Liver (tissue), 9 donors: ENCODE results near the gene STK40. TPM values are rescaled to one million over a fixed set of nuclear protein-coding genes. Genes with fewer than 3 reads are reported as not detected.

Experiments used
- DNase-seq: peaks from one replicate; pipeline ENCODE4 v3.0.0-alpha.2; 2017; ENCODE audit warnings: low spot score
- H3K27ac ChIP-seq, 2 donors: one replicate each; pipeline ENCODE4 v1.7.0; 2013; ENCODE audit warnings: inconsistent platforms in 2 of 2, low read length in 2 of 2, control low read depth in 1 of 2, low read depth in 1 of 2, mild to moderate bottlenecking in 1 of 2
- H3K27me3 ChIP-seq, 4 donors: one replicate each; pipeline versions ENCODE4 v1.6.1 to v1.7.0; 2013; ENCODE audit warnings: low read length in 3 of 4, inconsistent platforms in 1 of 4, mild to moderate bottlenecking in 1 of 4, moderate library complexity in 1 of 4; ENCODE audit not compliant: control insufficient read depth in 4 of 4, insufficient read depth in 4 of 4
- H3K36me3 ChIP-seq, 4 donors: one replicate each; pipeline versions ENCODE4 v1.6.1 to v1.7.0; 2013; ENCODE audit warnings: low read length in 3 of 4, mild to moderate bottlenecking in 3 of 4, low read depth in 1 of 4, moderate library complexity in 1 of 4; ENCODE audit not compliant: control insufficient read depth in 4 of 4, insufficient read depth in 3 of 4
- H3K4me1 ChIP-seq, 4 donors: one replicate each; pipeline versions ENCODE4 v1.6.1 to v1.7.0; 2013; ENCODE audit warnings: low read length in 3 of 4, mild to moderate bottlenecking in 3 of 4, moderate library complexity in 1 of 4; ENCODE audit not compliant: control insufficient read depth in 4 of 4, insufficient read depth in 4 of 4
- H3K4me3 ChIP-seq, 3 donors: one replicate each; pipeline versions ENCODE4 v1.6.1 to v1.7.0; 2013; ENCODE audit warnings: low read length in 3 of 3, control low read depth in 1 of 3, low read depth in 1 of 3, mild to moderate bottlenecking in 1 of 3
- H3K9ac ChIP-seq, 2 donors: one replicate each; pipeline ENCODE4 v1.7.0; 2013; ENCODE audit warnings: low read length in 2 of 2, mild to moderate bottlenecking in 2 of 2, moderate library complexity in 2 of 2, control low read depth in 1 of 2, low read depth in 1 of 2
- H3K9me3 ChIP-seq, 4 donors: one replicate each; pipeline versions ENCODE4 v1.6.1 to v1.7.0; 2013; ENCODE audit warnings: low read length in 3 of 4; ENCODE audit not compliant: control insufficient read depth in 4 of 4
- EGR1 ChIP-seq, 2 donors: IDR thresholded peaks; 2 replicates each; pipeline ENCODE4 v1.6.1; 2016 to 2018; ENCODE audit warnings: antibody characterized with exemption in 2 of 2, low read depth in 2 of 2
- FOXA1 ChIP-seq: IDR thresholded peaks from 2 replicates; pipeline ENCODE4 v1.6.1; 2016; ENCODE audit warnings: antibody characterized with exemption
- FOXA2 ChIP-seq: IDR thresholded peaks from 2 replicates; pipeline ENCODE4 v1.6.1; 2016; ENCODE audit warnings: antibody characterized with exemption
- GABPA ChIP-seq, 2 donors: IDR thresholded peaks in 1 of 2; conservative IDR thresholded peaks in 1 of 2; 2 replicates each; pipeline ENCODE4 v1.6.1; 2016; ENCODE audit warnings: antibody characterized with exemption in 2 of 2, mild to moderate bottlenecking in 1 of 2, moderate library complexity in 1 of 2
- HNF4A ChIP-seq, 2 donors: conservative IDR thresholded peaks; 2 replicates each; pipeline ENCODE4 v1.6.1; 2016; ENCODE audit warnings: antibody characterized with exemption in 2 of 2, mild to moderate bottlenecking in 2 of 2
- HNF4G ChIP-seq: IDR thresholded peaks from 2 replicates; pipeline ENCODE4 v1.6.1; 2016; ENCODE audit warnings: antibody characterized with exemption
- JUND ChIP-seq, 2 donors: IDR thresholded peaks; 2 replicates each; pipeline ENCODE4 v1.6.1; 2016; ENCODE audit warnings: antibody characterized with exemption in 2 of 2
- NR2F2 ChIP-seq: IDR thresholded peaks from 2 replicates; pipeline ENCODE4 v1.6.1; 2016; ENCODE audit warnings: antibody characterized with exemption
- RAD21 ChIP-seq, 2 donors: IDR thresholded peaks; 2 replicates each; pipeline ENCODE4 v1.6.1; 2016; ENCODE audit warnings: antibody characterized with exemption in 2 of 2, mild to moderate bottlenecking in 2 of 2
- RXRA ChIP-seq, 2 donors: IDR thresholded peaks; 2 replicates each; pipeline ENCODE4 v1.6.1; 2017 to 2018; ENCODE audit warnings: antibody characterized with exemption in 2 of 2, mild to moderate bottlenecking in 1 of 2
- SP1 ChIP-seq: IDR thresholded peaks from 2 replicates; pipeline ENCODE4 v1.6.1; 2018; ENCODE audit warnings: antibody characterized with exemption, mild to moderate bottlenecking
- TAF1 ChIP-seq: conservative IDR thresholded peaks from 2 replicates; pipeline ENCODE4 v1.6.1; 2016; ENCODE audit warnings: antibody characterized with exemption, mild to moderate bottlenecking
- YY1 ChIP-seq: IDR thresholded peaks from 2 replicates; pipeline ENCODE4 v1.6.1; 2016; ENCODE audit warnings: antibody characterized with exemption, mild to moderate bottlenecking
- WGBS: extraction: QIAGEN DNeasy Blood & Tissue Kit; methylation state at CpG from one replicate; pipeline ENCODE4 v1.1.7; 2013; 5-methylcytosine and 5-hydroxymethylcytosine counted together
- polyA plus RNA-seq, 2 donors: library from polyadenylated mRNA; stranded (reverse) in 1 of 2; unstranded in 1 of 2; fragments of 200-250 nt in 1 of 2; fragments of >200 nt in 1 of 2; fragmentation: Nextera tagmentation in 1 of 2; extraction: Ambion mirVana in 1 of 2; gene quantifications; one replicate each; pipeline versions ENCODE4 v1.2.1 to v1.2.3, GENCODE V29; 2013 to 2015
- total RNA-seq, 2 donors: library from RNA; depleted of rRNA; stranded (reverse); fragments of >200 nt; gene quantifications; one replicate each; pipeline ENCODE4 v1.2.3, GENCODE V29; 2014
- TF ChIP-seq, protein P1 (sequence below): IDR thresholded peaks from 2 replicates; pipeline ENCODE4 v1.6.1; 2016; ENCODE audit warnings: antibody characterized with exemption
- TF ChIP-seq, protein P2 (sequence below): fragments of 150-350 bp; IDR thresholded peaks from 2 replicates; pipeline ENCODE4 v1.5.1; 2017; ENCODE audit warnings: improper control_type of control experiment, low read depth, low read length; ENCODE audit not compliant: missing input control
- TF ChIP-seq, protein P3 (sequence below): IDR thresholded peaks from 2 replicates; pipeline ENCODE4 v1.6.1; 2016; ENCODE audit warnings: antibody characterized with exemption, mild to moderate bottlenecking
- TF ChIP-seq, protein P4 (sequence below): IDR thresholded peaks from 2 replicates; pipeline ENCODE4 v1.6.1; 2016; ENCODE audit warnings: antibody characterized with exemption
- TF ChIP-seq, protein P5 (sequence below): IDR thresholded peaks from 2 replicates; pipeline ENCODE4 v1.6.1; 2016; ENCODE audit warnings: antibody characterized with exemption
- donor health status: healthy.
- donor health status: healthy.
- donor health status: healthy.
- donor health status: healthy.
- donor health status: healthy.

The STK40 gene
- total and polyA plus RNA-seq, 4 donors = 13.0 to 26.8 (median 21.9) TPM

DNA sequence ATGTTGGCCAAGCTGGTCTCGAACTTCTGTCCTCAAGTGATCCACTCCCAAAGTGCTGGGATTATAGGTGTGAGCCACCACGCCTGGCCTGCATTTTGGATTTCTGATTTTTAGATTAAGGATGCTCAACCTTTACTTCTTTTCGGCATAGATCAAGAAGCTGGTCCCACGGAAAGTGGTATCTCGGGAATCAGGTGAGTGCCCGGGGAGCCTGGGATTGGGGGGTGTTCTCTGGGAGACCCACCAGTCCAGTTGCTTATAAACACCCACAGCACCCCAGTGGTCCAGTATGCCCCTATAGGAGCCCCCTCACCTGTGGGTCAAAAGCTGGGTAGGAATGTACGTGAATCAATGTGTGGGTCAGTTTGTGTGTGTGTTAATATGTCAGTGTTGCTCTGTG is 76.3 kb downstream of the STK40 start:
- H3K36me3 ChIP-seq = peaks cover 0 to 3% (median 0%) of the 10 kb centered on the region in 4 donors
- no peaks in the 10 kb centered on the region for H3K27me3 ChIP-seq
- H3K4me3 ChIP-seq = no peak overlapping the region
- peaks cover 3 to 15% (median 11%) of the 10 kb centered on the region in 4 donors for H3K4me1 ChIP-seq
- H3K9ac ChIP-seq = no peak overlapping the region
- DNase-seq = no peak
- WGBS = 99% methylated on average over 7 of the region's 7 CpGs
- TF ChIP-seq FOXA2 (no peak), RXRA (IDR thresholded peaks at IDR 0.05) (no peak), GABPA (IDR thresholded peaks at IDR 0.05 in 1 of 2, conservative IDR thresholded peaks at IDR 0.05 in 1 of 2) (no peak), TAF1 (no peak), RAD21 (IDR thresholded peaks at IDR 0.05) (no peak), YY1 (no peak), SP1 (no peak), HNF4A (conservative IDR thresholded peaks at IDR 0.05) (no peak), JUND (IDR thresholded peaks at IDR 0.05) (no peak), NR2F2 (no peak), FOXA1 (no peak), EGR1 (IDR thresholded peaks at IDR 0.05; ENCODE audit: low read depth in 2 of 2) (no peak), HNF4G (no peak)
- TF ChIP-seq, protein P1, sequence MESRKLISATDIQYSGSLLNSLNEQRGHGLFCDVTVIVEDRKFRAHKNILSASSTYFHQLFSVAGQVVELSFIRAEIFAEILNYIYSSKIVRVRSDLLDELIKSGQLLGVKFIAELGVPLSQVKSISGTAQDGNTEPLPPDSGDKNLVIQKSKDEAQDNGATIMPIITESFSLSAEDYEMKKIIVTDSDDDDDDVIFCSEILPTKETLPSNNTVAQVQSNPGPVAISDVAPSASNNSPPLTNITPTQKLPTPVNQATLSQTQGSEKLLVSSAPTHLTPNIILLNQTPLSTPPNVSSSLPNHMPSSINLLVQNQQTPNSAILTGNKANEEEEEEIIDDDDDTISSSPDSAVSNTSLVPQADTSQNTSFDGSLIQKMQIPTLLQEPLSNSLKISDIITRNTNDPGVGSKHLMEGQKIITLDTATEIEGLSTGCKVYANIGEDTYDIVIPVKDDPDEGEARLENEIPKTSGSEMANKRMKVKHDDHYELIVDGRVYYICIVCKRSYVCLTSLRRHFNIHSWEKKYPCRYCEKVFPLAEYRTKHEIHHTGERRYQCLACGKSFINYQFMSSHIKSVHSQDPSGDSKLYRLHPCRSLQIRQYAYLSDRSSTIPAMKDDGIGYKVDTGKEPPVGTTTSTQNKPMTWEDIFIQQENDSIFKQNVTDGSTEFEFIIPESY = no peak
- TF ChIP-seq, protein P2, sequence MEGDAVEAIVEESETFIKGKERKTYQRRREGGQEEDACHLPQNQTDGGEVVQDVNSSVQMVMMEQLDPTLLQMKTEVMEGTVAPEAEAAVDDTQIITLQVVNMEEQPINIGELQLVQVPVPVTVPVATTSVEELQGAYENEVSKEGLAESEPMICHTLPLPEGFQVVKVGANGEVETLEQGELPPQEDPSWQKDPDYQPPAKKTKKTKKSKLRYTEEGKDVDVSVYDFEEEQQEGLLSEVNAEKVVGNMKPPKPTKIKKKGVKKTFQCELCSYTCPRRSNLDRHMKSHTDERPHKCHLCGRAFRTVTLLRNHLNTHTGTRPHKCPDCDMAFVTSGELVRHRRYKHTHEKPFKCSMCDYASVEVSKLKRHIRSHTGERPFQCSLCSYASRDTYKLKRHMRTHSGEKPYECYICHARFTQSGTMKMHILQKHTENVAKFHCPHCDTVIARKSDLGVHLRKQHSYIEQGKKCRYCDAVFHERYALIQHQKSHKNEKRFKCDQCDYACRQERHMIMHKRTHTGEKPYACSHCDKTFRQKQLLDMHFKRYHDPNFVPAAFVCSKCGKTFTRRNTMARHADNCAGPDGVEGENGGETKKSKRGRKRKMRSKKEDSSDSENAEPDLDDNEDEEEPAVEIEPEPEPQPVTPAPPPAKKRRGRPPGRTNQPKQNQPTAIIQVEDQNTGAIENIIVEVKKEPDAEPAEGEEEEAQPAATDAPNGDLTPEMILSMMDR = no peak
- TF ChIP-seq, protein P3, sequence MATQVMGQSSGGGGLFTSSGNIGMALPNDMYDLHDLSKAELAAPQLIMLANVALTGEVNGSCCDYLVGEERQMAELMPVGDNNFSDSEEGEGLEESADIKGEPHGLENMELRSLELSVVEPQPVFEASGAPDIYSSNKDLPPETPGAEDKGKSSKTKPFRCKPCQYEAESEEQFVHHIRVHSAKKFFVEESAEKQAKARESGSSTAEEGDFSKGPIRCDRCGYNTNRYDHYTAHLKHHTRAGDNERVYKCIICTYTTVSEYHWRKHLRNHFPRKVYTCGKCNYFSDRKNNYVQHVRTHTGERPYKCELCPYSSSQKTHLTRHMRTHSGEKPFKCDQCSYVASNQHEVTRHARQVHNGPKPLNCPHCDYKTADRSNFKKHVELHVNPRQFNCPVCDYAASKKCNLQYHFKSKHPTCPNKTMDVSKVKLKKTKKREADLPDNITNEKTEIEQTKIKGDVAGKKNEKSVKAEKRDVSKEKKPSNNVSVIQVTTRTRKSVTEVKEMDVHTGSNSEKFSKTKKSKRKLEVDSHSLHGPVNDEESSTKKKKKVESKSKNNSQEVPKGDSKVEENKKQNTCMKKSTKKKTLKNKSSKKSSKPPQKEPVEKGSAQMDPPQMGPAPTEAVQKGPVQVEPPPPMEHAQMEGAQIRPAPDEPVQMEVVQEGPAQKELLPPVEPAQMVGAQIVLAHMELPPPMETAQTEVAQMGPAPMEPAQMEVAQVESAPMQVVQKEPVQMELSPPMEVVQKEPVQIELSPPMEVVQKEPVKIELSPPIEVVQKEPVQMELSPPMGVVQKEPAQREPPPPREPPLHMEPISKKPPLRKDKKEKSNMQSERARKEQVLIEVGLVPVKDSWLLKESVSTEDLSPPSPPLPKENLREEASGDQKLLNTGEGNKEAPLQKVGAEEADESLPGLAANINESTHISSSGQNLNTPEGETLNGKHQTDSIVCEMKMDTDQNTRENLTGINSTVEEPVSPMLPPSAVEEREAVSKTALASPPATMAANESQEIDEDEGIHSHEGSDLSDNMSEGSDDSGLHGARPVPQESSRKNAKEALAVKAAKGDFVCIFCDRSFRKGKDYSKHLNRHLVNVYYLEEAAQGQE = no peak
- TF ChIP-seq, protein P4, sequence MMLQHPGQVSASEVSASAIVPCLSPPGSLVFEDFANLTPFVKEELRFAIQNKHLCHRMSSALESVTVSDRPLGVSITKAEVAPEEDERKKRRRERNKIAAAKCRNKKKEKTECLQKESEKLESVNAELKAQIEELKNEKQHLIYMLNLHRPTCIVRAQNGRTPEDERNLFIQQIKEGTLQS = no peak
- TF ChIP-seq, protein P5, sequence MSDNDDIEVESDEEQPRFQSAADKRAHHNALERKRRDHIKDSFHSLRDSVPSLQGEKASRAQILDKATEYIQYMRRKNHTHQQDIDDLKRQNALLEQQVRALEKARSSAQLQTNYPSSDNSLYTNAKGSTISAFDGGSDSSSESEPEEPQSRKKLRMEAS = no peak
- no peaks in the 10 kb centered on the region for H3K9me3 ChIP-seq
- H3K27ac ChIP-seq = no peak overlapping the region
